OCI-LY3 (cell line): Measurements from ENCODE around the gene KCNJ12.

Experiments
- H2AFZ ChIP-seq: fragments of 200-600, 300-600 bp; shearing (Covaris generic); 2 replicates; pipeline ENCODE4 v1.6.0; 2014; ENCODE audit warnings: antibody characterized with exemption, low read depth, low read length
- H3K27ac ChIP-seq: fragments of 200-600, 300-600 bp; sonication (generic); 2 replicates; pipeline ENCODE4 v1.5.1; 2014; ENCODE audit warnings: mild to moderate bottlenecking, low read length, moderate library complexity, mixed read lengths
- H3K27me3 ChIP-seq: fragments of 200-600, 300-600 bp; sonication (generic); 2 replicates; pipeline ENCODE4 v1.6.1; 2014; ENCODE audit warnings: low read depth, low read length, mixed read lengths
- H3K36me3 ChIP-seq: fragments of 200-600, 300-600 bp; sonication (generic); replicated peaks from 2 replicates; pipeline ENCODE3; 2014; ENCODE audit warnings: low read depth, low read length, mixed read lengths
- H3K4me1 ChIP-seq: fragments of 300-600, 200-600 bp; sonication (generic); 2 replicates; pipeline ENCODE4 v1.6.1; 2014; ENCODE audit warnings: low read length, mixed read lengths
- H3K4me2 ChIP-seq: fragments of 200-600, 300-600 bp; sonication (generic); 2 replicates; pipeline ENCODE4 v1.6.1; 2014; ENCODE audit warnings: low read length, mixed read lengths
- H3K4me3 ChIP-seq: fragments of 300-600, 200-600 bp; sonication (generic); 2 replicates; pipeline ENCODE4 v1.5.1; 2014; ENCODE audit warnings: antibody characterized with exemption, mild to moderate bottlenecking, low read length, moderate library complexity
- H3K79me2 ChIP-seq: fragments of 300-600, 200-600 bp; shearing (Covaris generic); 2 replicates; pipeline ENCODE4 v1.6.1; 2014; ENCODE audit warnings: mild to moderate bottlenecking, low read length, mixed read lengths
- H3K9ac ChIP-seq: fragments of 300-600, 200-600 bp; shearing (Covaris generic); 2 replicates; pipeline ENCODE4 v1.6.0; 2014; ENCODE audit warnings: mild to moderate bottlenecking, low read length, moderate library complexity
- H3K9me3 ChIP-seq: fragments of 200-600, 300-600 bp; shearing (Covaris generic); 2 replicates; pipeline ENCODE4 v1.6.1; 2014; ENCODE audit warnings: low read length, mixed read lengths; ENCODE audit not compliant: insufficient read depth
- H4K20me1 ChIP-seq: fragments of 200-600, 300-600 bp; sonication (generic); 2 replicates; pipeline ENCODE4 v1.6.1; 2016; ENCODE audit warnings: low read length, mixed read lengths; ENCODE audit not compliant: insufficient read depth
- CTCF ChIP-seq: fragments of 200-600, 300-600 bp; sonication (generic); IDR thresholded peaks from 2 replicates; pipeline ENCODE4 v1.5.1; 2014; ENCODE audit warnings: antibody characterized with exemption, low read length, low read depth
- EZH2phosphoT487 ChIP-seq: fragments of 200-600 bp; shearing (Covaris generic); IDR thresholded peaks from 2 replicates; pipeline ENCODE4 v1.6.1; 2018; ENCODE audit warnings: antibody characterized with exemption, mixed run types, low read depth

KCNJ12 gene

GRCh38 chr17:21466550-21466949, 90.4 kb downstream of the KCNJ12 start:
- Histone ChIP-seq H3K9me3 (no peaks in the 10 kb centered on the region), H3K27me3 (no peaks in the 10 kb centered on the region), H3K9ac (no peak overlapping the region), H3K4me1 (no peaks in the 10 kb centered on the region), H4K20me1 (no peaks in the 10 kb centered on the region), H3K4me3 (no peak overlapping the region), H3K4me2 (no peak overlapping the region), H2AFZ (no peak overlapping the region), H3K79me2 (no peaks in the 10 kb centered on the region), H3K36me3 (no peaks in the 10 kb centered on the region), H3K27ac (no peak overlapping the region)
- no peak for TF ChIP-seq CTCF
- TF ChIP-seq EZH2phosphoT487 = no peak

- Histone ChIP-seq H3K4me2 (no peak overlapping the region), H3K79me2 (no peaks in the 10 kb centered on the region), H3K9ac (no peak overlapping the region), H3K9me3 (no peaks in the 10 kb centered on the region), H3K36me3 (no peaks in the 10 kb centered on the region), H3K27ac (no peak overlapping the region), H3K4me1 (no peaks in the 10 kb centered on the region), H4K20me1 (no peaks in the 10 kb centered on the region), H3K27me3 (no peaks in the 10 kb centered on the region), H2AFZ (no peak overlapping the region), H3K4me3 (no peak overlapping the region)
- TF ChIP-seq CTCF = no peak
- no peak for TF ChIP-seq EZH2phosphoT487
These were observed 91.0 kb downstream of the KCNJ12 start for GRCh38 chr17:21467196-21467595.

DNA sequence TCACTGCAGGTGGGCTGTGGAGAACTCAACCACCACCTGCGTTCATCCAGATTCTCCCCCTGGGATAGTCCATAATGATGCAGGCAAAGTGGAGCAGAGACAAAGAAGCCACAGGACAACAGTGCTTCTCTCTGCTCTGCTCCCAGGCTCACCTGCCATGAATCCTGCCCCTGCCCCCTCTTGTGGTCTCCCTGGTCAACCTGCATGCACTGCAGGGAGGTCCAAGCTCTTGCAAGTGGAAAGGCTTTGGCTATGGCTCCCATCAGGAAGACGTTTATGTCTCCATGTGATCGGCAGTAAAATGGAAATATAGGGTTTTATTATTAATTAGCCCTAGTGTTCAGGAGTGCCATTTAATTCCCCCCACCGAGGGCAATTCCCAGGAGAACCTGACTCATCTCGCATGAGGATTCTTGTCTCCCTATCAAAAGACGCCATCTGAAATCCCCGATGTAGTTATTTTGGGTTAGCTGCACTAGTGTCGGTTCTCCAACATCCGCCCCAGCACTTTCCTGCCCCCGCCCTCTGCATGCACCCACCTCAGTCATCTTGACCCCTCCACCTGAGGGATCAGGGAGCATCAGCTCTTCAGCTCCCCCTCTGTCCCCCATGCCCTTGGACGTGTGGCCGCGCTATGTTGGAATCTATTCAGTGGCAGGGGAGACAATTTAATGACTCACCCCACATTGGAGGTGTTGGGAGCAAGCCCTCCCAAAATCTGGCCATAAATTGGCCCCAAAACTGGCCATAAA, 91.8 kb downstream of the KCNJ12 start:
- H3K27me3 ChIP-seq = no peaks in the 10 kb centered on the region
- no peak overlapping the region for H3K27ac ChIP-seq
- H3K4me3 ChIP-seq = no peak overlapping the region
- TF ChIP-seq EZH2phosphoT487 (no peak), CTCF (no peak)
- H3K36me3 ChIP-seq = no peaks in the 10 kb centered on the region
- no peak overlapping the region for H3K9ac ChIP-seq
- no peaks in the 10 kb centered on the region for H3K4me1 ChIP-seq
- no peaks in the 10 kb centered on the region for H4K20me1 ChIP-seq
- no peak overlapping the region for H3K4me2 ChIP-seq
- no peaks in the 10 kb centered on the region for H3K9me3 ChIP-seq
- no peak overlapping the region for H2AFZ ChIP-seq
- no peaks in the 10 kb centered on the region for H3K79me2 ChIP-seq
